IMR-90 (cell line): Measurements from ENCODE around the gene KAZALD1. TPM values are rescaled to one million over a fixed set of nuclear protein-coding genes. Genes with fewer than 3 reads are reported as not detected.
A peak's percentile ranks its signal among the peaks of the same experiment; 100 is the strongest.

Experiments
- ATAC-seq: fragments of 200-7000 bp; cut with Tn5 transposase; 2 replicates; pipeline ENCODE4 v1.9.1; 2020; ENCODE audit warnings: low read depth, mild to moderate bottlenecking, moderate library complexity
- BruUV-seq: library from RNA; stranded (reverse); fragments of 400-500 nt; replicated peaks from 2 replicates; lab custom pipeline; 2021; lab: Mats Ljungman, UMichigan
- CTCF ChIA-PET: fragments of 300-600 bp; formaldehyde crosslinking; extraction: SDS; loops from one replicate; lab custom pipeline; 2021; ENCODE audit warnings: antibody characterized with exemption; lab: Yijun Ruan, JAX
- POLR2A ChIA-PET: fragments of 300-600 bp; sonication (Branson Sonifier 250); formaldehyde crosslinking; loops from one replicate; lab custom pipeline; 2022; ENCODE audit warnings: antibody characterized with exemption; ENCODE audit not compliant: unreplicated experiment; lab: Charles Lee
- DNase-seq: peaks from one replicate; pipeline ENCODE4 v3.0.0; 2013
- H2AFZ ChIP-seq: replicated peaks from 2 replicates; pipeline ENCODE3; 2013; ENCODE audit warnings: low read length, mild to moderate bottlenecking; ENCODE audit not compliant: poor library complexity
- H2AK5ac ChIP-seq: 2 replicates; pipeline ENCODE4 v1.6.1; 2013; ENCODE audit warnings: low read depth, low read length, inconsistent platforms
- H2AK9ac ChIP-seq: replicated peaks from 2 replicates; pipeline ENCODE3; 2013; ENCODE audit warnings: mild to moderate bottlenecking, low read depth, low read length, moderate library complexity; ENCODE audit not compliant: poor library complexity
- H2BK120ac ChIP-seq: 2 replicates; pipeline ENCODE4 v1.6.1; 2013; ENCODE audit warnings: low read depth, low read length, inconsistent platforms
- H2BK15ac ChIP-seq: 3 replicates; pipeline ENCODE4 v1.6.1; 2013; ENCODE audit warnings: low read depth, low read length, inconsistent platforms
- H2BK20ac ChIP-seq: 2 replicates; pipeline ENCODE4 v1.6.1; 2013; ENCODE audit warnings: low read depth, mild to moderate bottlenecking, inconsistent platforms, low read length, moderate library complexity
- H2BK5ac ChIP-seq: 2 replicates; pipeline ENCODE4 v1.6.1; 2013; ENCODE audit warnings: mild to moderate bottlenecking, low read depth, low read length, inconsistent platforms; ENCODE audit not compliant: poor library complexity, severe bottlenecking
- H3K14ac ChIP-seq: replicated peaks from 2 replicates; pipeline ENCODE4 v1.6.1; 2013; ENCODE audit warnings: low read depth, low read length, inconsistent platforms
- H3K18ac ChIP-seq: 2 replicates; pipeline ENCODE4 v1.6.1; 2013; ENCODE audit warnings: low read depth, low read length, control low read depth
- H3K23ac ChIP-seq: 2 replicates; pipeline ENCODE4 v1.6.1; 2013; ENCODE audit warnings: low read depth, low read length, inconsistent platforms
- H3K27ac ChIP-seq: 2 replicates; pipeline ENCODE4 v1.5.1; 2013; ENCODE audit warnings: mild to moderate bottlenecking, control low read depth, low read length; ENCODE audit not compliant: insufficient read depth
- H3K27me3 ChIP-seq: 2 replicates; pipeline ENCODE4 v1.6.1; 2013; ENCODE audit warnings: low read length; ENCODE audit not compliant: control insufficient read depth, insufficient read depth
- H3K36me3 ChIP-seq: 2 replicates; pipeline ENCODE4 v1.6.1; 2013; ENCODE audit warnings: low read length, mixed read lengths; ENCODE audit not compliant: control insufficient read depth, insufficient read depth
- H3K4ac ChIP-seq: 2 replicates; pipeline ENCODE4 v1.6.1; 2013; ENCODE audit warnings: low read depth, low read length, inconsistent platforms
- H3K4me1 ChIP-seq: 2 replicates; pipeline ENCODE4 v1.6.1; 2013; ENCODE audit warnings: low read length, mixed read lengths; ENCODE audit not compliant: control insufficient read depth, insufficient read depth
- H3K4me2 ChIP-seq: 2 replicates; pipeline ENCODE4 v1.6.1; 2013; ENCODE audit warnings: low read depth, mild to moderate bottlenecking, control low read depth, low read length, moderate library complexity
- H3K4me3 ChIP-seq: 2 replicates; pipeline ENCODE4 v1.5.1; 2013; ENCODE audit warnings: low read depth, mild to moderate bottlenecking, control low read depth, low read length, moderate library complexity; ENCODE audit not compliant: insufficient read depth
- H3K56ac ChIP-seq: 2 replicates; pipeline ENCODE4 v1.6.1; 2013; ENCODE audit warnings: low read length, inconsistent platforms; ENCODE audit not compliant: insufficient read depth; ENCODE audit errors: extremely low read depth
- H3K79me1 ChIP-seq, 2 experiments: 2 replicates each; pipeline ENCODE4 v1.6.1; 2013; ENCODE audit warnings: low read length in 2 of 2, inconsistent platforms in 1 of 2, low read depth in 1 of 2
- H3K9ac ChIP-seq: 2 replicates; pipeline ENCODE4 v1.6.1; 2013; ENCODE audit warnings: low read depth, low read length, control low read depth
- H3K9me1 ChIP-seq: 2 replicates; pipeline ENCODE4 v1.6.1; 2013; ENCODE audit warnings: low read length, inconsistent platforms; ENCODE audit not compliant: insufficient read depth
- H3K9me3 ChIP-seq: 2 replicates; pipeline ENCODE4 v1.6.1; 2013; ENCODE audit warnings: low read length; ENCODE audit not compliant: control insufficient read depth, insufficient read depth
- H4K20me1 ChIP-seq: 2 replicates; pipeline ENCODE4 v1.6.1; 2013; ENCODE audit warnings: low read length, inconsistent platforms; ENCODE audit not compliant: insufficient read depth
- H4K5ac ChIP-seq: 2 replicates; pipeline ENCODE4 v1.6.1; 2013; ENCODE audit warnings: mild to moderate bottlenecking, low read depth, low read length, control low read depth
- H4K8ac ChIP-seq, 2 experiments: 2 replicates each; pipeline ENCODE4 v1.6.1; 2013; ENCODE audit warnings: low read depth in 2 of 2, low read length in 2 of 2, control low read depth in 1 of 2, inconsistent platforms in 1 of 2
- H4K91ac ChIP-seq: 2 replicates; pipeline ENCODE4 v1.6.1; 2013; ENCODE audit warnings: low read depth, low read length, inconsistent platforms; ENCODE audit not compliant: insufficient read depth
- FOS ChIP-seq: fragments of 150-350 bp; IDR thresholded peaks from 2 replicates; pipeline ENCODE4 v1.6.1; 2016; ENCODE audit warnings: low read depth, low read length
- POLR2A ChIP-seq: IDR thresholded peaks from 2 replicates; pipeline ENCODE4 v1.6.1; 2012; ENCODE audit warnings: mild to moderate bottlenecking, low read depth, low read length
- WGBS, 2 experiments: methylation state at CpG; one replicate each; pipeline versions ENCODE4 v1.1.5 to v1.1.7; 2013; ENCODE audit warnings: missing lambda C conversion rate in 2 of 2; ENCODE audit not compliant: insufficient read length in 1 of 2; ENCODE audit errors: extremely low coverage in 2 of 2; 5-methylcytosine and 5-hydroxymethylcytosine counted together
- dilution Hi-C: fragments of 300-500 bp; cut with HindIII; formaldehyde crosslinking; loops from one replicate; pipeline ENCODE4 v1.14.3; 2018; ENCODE audit warnings: low sequenced_read_pairs; ENCODE audit not compliant: unreplicated experiment
- in situ Hi-C: fragments of 300-500 bp; cut with MboI; formaldehyde crosslinking; loops from 3 replicates; pipeline ENCODE4 v1.14.3; 2019; ENCODE audit warnings: low sequenced_read_pairs, inconsistent platforms, mixed read lengths
- intact Hi-C: fragments of 100-400 bp; cut with micrococcal nuclease; formaldehyde crosslinking; loops from 2 replicates; pipeline ENCODE4 v1.10.0; 2022
- polyA plus RNA-seq, 3 experiments: library from polyadenylated mRNA; depleted of rRNA; stranded (reverse); fragments of >200 nt; gene quantifications; 2 replicates each; pipeline ENCODE4 v1.2.3, GENCODE V29; 2012; ENCODE audit warnings: low replicate concordance in 1 of 3
- total RNA-seq: library from RNA; depleted of rRNA; stranded (reverse); fragments of >200 nt; gene quantifications from 2 replicates; pipeline ENCODE4 v1.2.3, GENCODE V29; 2012
- TF ChIP-seq, protein P1 (sequence below): fragments of 150-350 bp; IDR thresholded peaks from 2 replicates; pipeline ENCODE4 v1.6.1; 2016; ENCODE audit warnings: low read depth, mild to moderate bottlenecking, low read length, moderate library complexity, borderline replicate concordance

The KAZALD1 gene
- total and polyA plus RNA-seq, 2 of the 4 experiments (the other 2 are of a cell fraction): 9.1 to 18.6 TPM

DNA sequence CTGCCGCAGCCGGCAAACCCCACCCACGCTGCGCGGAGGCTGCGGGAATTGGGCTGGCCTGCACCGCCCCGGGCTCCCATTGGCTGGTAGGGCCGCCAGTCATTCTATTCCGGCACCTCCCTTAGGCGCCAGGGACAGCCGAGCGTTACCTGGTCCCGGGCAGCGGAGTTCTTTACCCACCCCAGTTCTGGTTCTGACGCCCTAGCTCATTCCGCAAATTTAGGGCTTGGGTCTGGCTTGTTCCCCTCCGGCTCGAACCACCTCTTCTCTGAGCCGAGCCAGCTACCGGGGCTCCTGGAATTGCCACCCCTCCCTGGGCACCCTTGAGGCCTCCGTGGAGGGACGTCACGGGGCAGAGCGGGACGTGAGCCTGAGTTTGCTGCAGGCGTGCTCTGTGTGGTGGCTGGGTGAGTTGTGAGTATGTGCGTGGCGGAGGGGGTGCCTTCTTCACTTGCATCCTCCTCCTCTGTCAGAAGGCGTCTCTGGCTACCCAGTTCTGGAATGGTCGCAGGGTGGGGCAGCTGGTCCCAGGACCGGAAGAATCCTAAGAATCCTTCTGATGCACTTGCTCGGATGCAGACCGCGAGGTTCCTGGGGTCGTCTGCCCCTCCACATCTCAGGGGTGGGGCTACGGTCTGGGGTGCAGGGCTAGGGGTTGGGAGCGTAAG, 30.5 kb upstream of the KAZALD1 start, which contains the start of the genes PDZD7 and SFXN3:
Gene PDZD7, minus strand, starts transcription at position 2 of the 668 bp plus-strand sequence. CDS start 910 bp downstream, outside the sequence.
Gene SFXN3, plus strand, starts transcription at position 107 of the 668 bp plus-strand sequence. CDS start 3,461 bp downstream, outside the sequence.
- POLR2A ChIA-PET: interaction anchor here (0.5 to 1.4 kb wide), 2 partner anchors 12 to 47 kb away, joined by 3 to 6 read pairs; no protein-coding TSS in a partner anchor
- CTCF ChIA-PET: interaction anchor here (1.0 to 2.1 kb wide), 4 partner anchors 10 to 23 kb away, joined by 4 to 7 read pairs (median 5); no protein-coding TSS in a partner anchor
- peak; percentile 91 for DNase-seq

More for the DNA sequence above, 30.5 kb upstream of the KAZALD1 start, which contains the start of the genes PDZD7 and SFXN3:
- Histone ChIP-seq H2BK15ac (peak within 1 kb of the TSS; percentile 3; the same call in 2 of the 3 replicates), H2AK5ac (peak within 1 kb of the TSS; percentile 88), H3K9me1 (peaks cover 2% of the 10 kb centered on the region; the same call in 1 of the 2 replicates), H3K18ac (peak within 1 kb of the TSS; percentile 43), H4K91ac (peak within 1 kb of the TSS; percentile 89), H3K4me3 (peak within 1 kb of the TSS; percentile 60), H2BK20ac (peak within 1 kb of the TSS; percentile 76), H4K8ac (peak within 1 kb of the TSS; percentile 75 to 84; a peak in 3 of 4 replicates), H3K36me3 (peaks cover 16% of the 10 kb centered on the region), H4K20me1 (peaks cover 30% of the 10 kb centered on the region), H3K79me1 (peaks cover 14 to 54% of the 10 kb centered on the region in 2 experiments; a peak in 3 of 4 replicates), H2BK120ac (peak within 1 kb of the TSS; percentile 86), H3K23ac (peak within 1 kb of the TSS; percentile 26), H3K27ac (peak within 1 kb of the TSS; percentile 87), H3K4me1 (peaks cover 2% of the 10 kb centered on the region), H4K5ac (peak within 1 kb of the TSS; percentile 52), H3K9ac (peak within 1 kb of the TSS; percentile 71), H3K4me2 (peak within 1 kb of the TSS; percentile 87), H3K27me3 (peaks cover 2% of the 10 kb centered on the region; the same call in 1 of the 2 replicates), H3K9me3 (no peaks in the 10 kb centered on the region), H3K4ac (peak within 1 kb of the TSS; percentile 97), H2AK9ac (peak within 1 kb of the TSS; percentile 98), H3K56ac (peak within 1 kb of the TSS; percentile 57; the same call in 1 of the 2 replicates), H2BK5ac (peak within 1 kb of the TSS; percentile 89), H2AFZ (peak within 1 kb of the TSS; percentile 99), H3K14ac (peak within 1 kb of the TSS; percentile 62)
- in situ Hi-C loops: no loop called here
- intact Hi-C loops: loop anchor here (5.0 kb wide), 1 partner anchor 36 kb away; no protein-coding TSS in a partner anchor
- ATAC-seq: peak; percentile 82
- dilution Hi-C loops: no loop called here
- TF ChIP-seq, protein P1, sequence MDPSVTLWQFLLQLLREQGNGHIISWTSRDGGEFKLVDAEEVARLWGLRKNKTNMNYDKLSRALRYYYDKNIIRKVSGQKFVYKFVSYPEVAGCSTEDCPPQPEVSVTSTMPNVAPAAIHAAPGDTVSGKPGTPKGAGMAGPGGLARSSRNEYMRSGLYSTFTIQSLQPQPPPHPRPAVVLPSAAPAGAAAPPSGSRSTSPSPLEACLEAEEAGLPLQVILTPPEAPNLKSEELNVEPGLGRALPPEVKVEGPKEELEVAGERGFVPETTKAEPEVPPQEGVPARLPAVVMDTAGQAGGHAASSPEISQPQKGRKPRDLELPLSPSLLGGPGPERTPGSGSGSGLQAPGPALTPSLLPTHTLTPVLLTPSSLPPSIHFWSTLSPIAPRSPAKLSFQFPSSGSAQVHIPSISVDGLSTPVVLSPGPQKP: no peak
- TF ChIP-seq POLR2A (peak; percentile 13; the same call in 1 of the 2 replicates), FOS (peak; percentile 56; the same call in 1 of the 2 replicates)
- no TSS peak for BruUV-seq
- 3% methylated on average over 17 of the region's 38 CpGs; no CpG with 5 or more reads in 1 of the 2 experiments for WGBS, 2 experiments
